Effector memory CD4-positive, alpha-beta T cell (primary cell): ENCODE results near the gene ETV5.

Experiments used
- DNase-seq, 3 donors: peaks; one replicate each; pipeline ENCODE4 v3.0.0-alpha.2; 2020
- H3K27ac ChIP-seq: 2 replicates; pipeline ENCODE4 v1.7.0; 2013; ENCODE audit warnings: mild to moderate bottlenecking, low read length, moderate library complexity; ENCODE audit not compliant: insufficient read depth, poor library complexity, severe bottlenecking
- H3K27me3 ChIP-seq: replicated peaks from 2 replicates; pipeline ENCODE4 v1.7.0; 2013; ENCODE audit warnings: mild to moderate bottlenecking, low read length; ENCODE audit not compliant: insufficient read depth, control insufficient read depth, poor library complexity, severe bottlenecking
- H3K36me3 ChIP-seq: 2 replicates; pipeline ENCODE4 v1.7.0; 2013; ENCODE audit warnings: mild to moderate bottlenecking, low read length, moderate library complexity; ENCODE audit not compliant: control insufficient read depth, insufficient read depth
- H3K4me1 ChIP-seq: 2 replicates; pipeline ENCODE4 v1.7.0; 2013; ENCODE audit warnings: low read length, mild to moderate bottlenecking; ENCODE audit not compliant: control insufficient read depth, insufficient read depth, poor library complexity, severe bottlenecking
- H3K4me3 ChIP-seq: 2 replicates; pipeline ENCODE4 v1.7.0; 2013; ENCODE audit warnings: low read length, low read depth, mild to moderate bottlenecking; ENCODE audit not compliant: insufficient read depth, poor library complexity, severe bottlenecking
- H3K9me3 ChIP-seq: 2 replicates; pipeline ENCODE4 v1.7.0; 2013; ENCODE audit warnings: mild to moderate bottlenecking, low read length, moderate library complexity; ENCODE audit not compliant: control insufficient read depth

ETV5 gene

DNA sequence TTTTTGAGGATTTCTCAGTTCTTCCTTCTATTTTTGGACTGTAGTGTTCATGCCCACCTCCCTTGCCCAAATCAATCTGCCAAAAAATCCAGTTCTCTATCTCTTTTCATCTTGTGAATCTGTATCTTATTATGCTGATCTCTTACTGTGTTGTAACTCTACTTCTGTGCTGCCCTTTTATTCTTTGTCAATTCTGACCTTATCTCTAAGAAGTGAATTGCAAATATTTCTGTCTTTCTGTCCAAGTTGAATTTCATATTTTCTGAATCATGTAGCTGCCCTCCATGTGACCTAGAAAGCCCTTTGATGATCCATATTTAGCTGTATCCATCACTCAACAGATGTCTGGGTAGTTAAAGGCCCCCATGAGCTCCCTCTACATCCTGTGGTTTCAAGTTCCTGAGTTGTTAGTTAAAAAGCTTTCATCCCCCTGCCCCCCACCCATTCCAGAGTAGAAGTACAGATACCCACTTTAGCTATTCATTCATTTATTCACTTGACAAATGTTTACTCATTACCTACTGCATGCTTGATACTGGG lies 33.6 kb upstream of the ETV5 start:
- Histone ChIP-seq H3K4me1 (no peaks in the 10 kb centered on the region), H3K36me3 (no peaks in the 10 kb centered on the region), H3K27me3 (no peaks in the 10 kb centered on the region), H3K4me3 (no peak overlapping the region), H3K9me3 (no peaks in the 10 kb centered on the region), H3K27ac (no peak overlapping the region)
- no peak for DNase-seq

GRCh38 chr3:186141790-186142189 lies 32.9 kb upstream of the ETV5 start:
- Histone ChIP-seq H3K4me3 (no peak overlapping the region), H3K27ac (no peak overlapping the region), H3K27me3 (no peaks in the 10 kb centered on the region), H3K36me3 (no peaks in the 10 kb centered on the region), H3K4me1 (no peaks in the 10 kb centered on the region), H3K9me3 (no peaks in the 10 kb centered on the region)
- no peak for DNase-seq

GRCh38 chr3:186138272-186138981 lies 29.5 kb upstream of the ETV5 start:
- no peaks in the 10 kb centered on the region for H3K27me3 ChIP-seq
- no peaks in the 10 kb centered on the region for H3K9me3 ChIP-seq
- no peaks in the 10 kb centered on the region for H3K4me1 ChIP-seq
- H3K27ac ChIP-seq, result no peak overlapping the region
- no peaks in the 10 kb centered on the region for H3K36me3 ChIP-seq
- no peak for DNase-seq
- H3K4me3 ChIP-seq, result no peak overlapping the region

DNA sequence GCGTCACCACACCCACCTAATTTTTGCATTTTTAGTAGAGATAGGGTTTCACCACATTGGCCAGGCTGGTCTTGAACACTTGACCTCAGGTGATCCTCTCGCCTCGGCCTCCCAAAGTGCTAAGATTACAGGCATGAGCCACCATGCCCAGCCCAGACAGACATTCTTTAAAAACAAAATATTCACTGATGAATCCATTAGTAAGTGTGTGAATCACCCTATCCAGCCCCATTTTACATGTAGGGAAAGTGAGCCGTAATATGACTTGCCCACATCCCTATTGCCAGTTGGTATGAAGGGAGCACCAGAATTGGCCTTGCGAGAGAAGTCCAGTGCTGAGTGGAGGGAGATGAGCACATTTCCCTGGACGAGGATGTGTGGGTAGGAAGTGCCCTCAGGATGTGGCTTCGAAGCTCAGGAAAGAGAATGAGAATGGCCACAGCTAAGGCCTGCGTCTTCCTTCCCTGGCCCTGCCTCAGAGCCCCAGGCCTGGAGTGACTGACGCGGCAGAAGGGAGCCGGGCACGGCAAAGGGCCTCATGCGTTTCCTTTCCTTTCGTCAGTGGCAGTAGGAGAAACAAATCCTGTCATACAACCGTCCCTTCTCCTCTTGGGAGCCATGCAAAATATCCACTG lies 28.3 kb upstream of the ETV5 start:
- no peaks in the 10 kb centered on the region for H3K27me3 ChIP-seq
- H3K4me1 ChIP-seq, result no peaks in the 10 kb centered on the region
- no peak for DNase-seq
- H3K36me3 ChIP-seq, result no peaks in the 10 kb centered on the region
- H3K27ac ChIP-seq, result no peak overlapping the region
- H3K9me3 ChIP-seq, result no peaks in the 10 kb centered on the region
- H3K4me3 ChIP-seq, result no peak overlapping the region

DNA sequence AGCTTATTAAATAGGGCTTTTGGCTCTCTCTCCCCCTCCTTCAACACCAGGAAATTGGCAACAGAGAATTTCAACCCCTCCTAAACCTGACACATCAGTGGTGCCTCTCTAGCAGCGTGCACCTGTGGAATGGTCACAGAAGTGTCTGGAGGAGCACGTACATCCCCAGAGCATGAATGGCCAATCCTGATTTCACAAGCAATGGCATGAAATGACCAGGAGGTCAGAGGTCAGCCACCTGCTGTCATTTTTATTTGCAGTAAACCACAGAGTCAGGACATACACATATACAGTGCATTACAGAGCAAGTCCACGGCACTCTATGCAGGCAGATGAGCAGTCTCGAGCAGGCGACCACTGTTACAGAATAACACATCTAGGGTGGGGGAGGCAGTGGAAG lies 25.1 kb upstream of the ETV5 start:
- H3K27me3 ChIP-seq, result no peaks in the 10 kb centered on the region
- no peaks in the 10 kb centered on the region for H3K36me3 ChIP-seq
- H3K27ac ChIP-seq, result no peak overlapping the region
- no peak for DNase-seq
- no peaks in the 10 kb centered on the region for H3K4me1 ChIP-seq
- H3K9me3 ChIP-seq, result no peaks in the 10 kb centered on the region
- H3K4me3 ChIP-seq, result no peak overlapping the region

GRCh38 chr3:186132487-186132886 lies 23.6 kb upstream of the ETV5 start:
- H3K4me1 ChIP-seq, result no peaks in the 10 kb centered on the region
- H3K27ac ChIP-seq, result no peak overlapping the region
- no peaks in the 10 kb centered on the region for H3K9me3 ChIP-seq
- H3K27me3 ChIP-seq, result no peaks in the 10 kb centered on the region
- H3K36me3 ChIP-seq, result no peaks in the 10 kb centered on the region
- H3K4me3 ChIP-seq, result no peak overlapping the region
- DNase-seq, result no peak

DNA sequence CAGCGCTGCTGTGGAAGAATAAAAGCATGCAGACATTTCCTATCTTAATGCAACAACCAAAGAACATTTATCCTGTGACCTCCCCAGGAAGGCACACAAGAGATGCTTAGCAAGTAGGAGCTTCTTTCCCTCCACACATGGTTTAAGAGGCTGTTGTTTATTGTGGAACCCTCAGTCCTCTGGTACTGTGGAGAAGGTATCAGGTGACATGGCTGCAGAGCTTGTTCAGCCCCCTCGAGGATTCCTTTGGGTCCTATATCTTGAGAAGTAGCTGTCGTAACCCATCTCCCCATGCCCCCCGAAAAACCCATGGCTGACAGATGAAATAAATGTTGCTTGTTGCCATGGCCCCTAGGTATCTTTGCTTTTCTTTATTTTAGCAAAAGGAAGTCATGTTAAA lies 20.3 kb upstream of the ETV5 start:
- no peaks in the 10 kb centered on the region for H3K9me3 ChIP-seq
- H3K36me3 ChIP-seq, result no peaks in the 10 kb centered on the region
- no peak overlapping the region for H3K4me3 ChIP-seq
- H3K4me1 ChIP-seq, result no peaks in the 10 kb centered on the region
- H3K27me3 ChIP-seq, result no peaks in the 10 kb centered on the region
- no peak overlapping the region for H3K27ac ChIP-seq
- DNase-seq, result no peak

DNA sequence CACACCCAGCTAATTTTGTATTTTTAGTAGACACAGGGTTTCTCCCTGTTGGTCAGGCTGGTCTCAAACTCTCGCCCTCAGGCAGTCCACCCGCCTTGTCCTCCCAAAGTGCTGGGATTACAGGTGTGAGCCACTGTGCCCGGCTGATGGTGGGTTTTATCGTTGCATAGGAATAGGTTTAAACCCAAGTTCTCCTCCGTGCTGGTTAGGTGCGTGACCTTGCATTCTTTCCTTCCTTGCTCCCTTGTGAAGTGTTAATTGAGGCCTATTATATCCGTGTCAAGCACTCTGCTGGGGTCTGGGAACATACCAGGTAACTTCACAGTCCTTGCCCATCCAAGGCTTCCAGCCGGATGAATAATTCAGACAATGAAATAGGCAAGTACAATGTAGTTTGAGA lies 19.3 kb upstream of the ETV5 start:
- no peak for DNase-seq
- no peak overlapping the region for H3K27ac ChIP-seq
- H3K27me3 ChIP-seq, result no peaks in the 10 kb centered on the region
- H3K4me1 ChIP-seq, result no peaks in the 10 kb centered on the region
- H3K4me3 ChIP-seq, result no peak overlapping the region
- H3K9me3 ChIP-seq, result no peaks in the 10 kb centered on the region
- H3K36me3 ChIP-seq, result no peaks in the 10 kb centered on the region

DNA sequence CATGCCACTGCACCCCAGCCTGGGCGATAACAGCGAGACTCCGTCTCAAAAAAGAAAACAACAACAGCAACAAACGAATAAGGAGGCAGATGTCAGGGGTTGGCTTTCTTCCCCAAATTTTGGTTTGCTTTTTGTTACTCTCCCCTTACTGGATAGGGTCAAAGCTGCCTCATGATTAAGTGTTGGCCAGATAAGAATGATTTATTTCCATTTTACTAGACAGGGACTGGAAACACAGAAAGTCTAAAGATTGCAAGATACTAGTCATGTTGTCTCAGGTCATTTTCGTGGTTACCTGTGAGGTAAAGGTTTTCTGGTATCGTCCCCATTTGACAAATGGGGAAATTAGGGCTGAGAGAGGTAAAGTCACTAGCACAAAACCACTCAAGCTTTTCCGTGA lies 18.6 kb upstream of the ETV5 start:
- H3K27me3 ChIP-seq, result no peaks in the 10 kb centered on the region
- H3K9me3 ChIP-seq, result no peaks in the 10 kb centered on the region
- H3K36me3 ChIP-seq, result no peaks in the 10 kb centered on the region
- DNase-seq, result no peak
- no peak overlapping the region for H3K27ac ChIP-seq
- H3K4me1 ChIP-seq, result no peaks in the 10 kb centered on the region
- no peak overlapping the region for H3K4me3 ChIP-seq

DNA sequence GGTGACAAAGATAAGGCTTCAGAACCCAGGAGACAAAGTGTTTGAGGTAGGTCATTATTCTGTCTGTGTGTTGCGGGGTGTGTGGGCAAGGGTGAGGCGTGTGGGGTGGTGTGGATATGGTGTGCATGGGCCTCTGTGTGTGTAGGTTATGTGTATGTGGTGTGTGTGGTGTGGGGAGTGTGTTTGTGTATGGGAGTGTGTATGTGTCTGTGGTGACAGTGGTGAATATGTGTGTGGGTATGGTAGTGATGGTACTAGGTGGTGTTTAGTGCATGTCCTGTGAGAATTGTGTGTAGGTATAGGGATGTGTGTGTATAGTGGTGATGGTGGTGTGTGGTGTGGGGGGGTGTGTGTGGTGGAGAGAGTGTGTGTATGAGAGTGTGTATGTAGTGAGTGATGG lies 16.2 kb upstream of the ETV5 start:
- H3K27me3 ChIP-seq, result peaks cover 5% of the 10 kb centered on the region
- H3K36me3 ChIP-seq, result no peaks in the 10 kb centered on the region
- no peak for DNase-seq
- no peak overlapping the region for H3K4me3 ChIP-seq
- H3K4me1 ChIP-seq, result no peaks in the 10 kb centered on the region
- no peaks in the 10 kb centered on the region for H3K9me3 ChIP-seq
- H3K27ac ChIP-seq, result no peak overlapping the region
